AG09319 (cell line): ENCODE measurements around the gene ZDHHC14.

Experiments
- DNase-seq: peaks from one replicate; pipeline ENCODE4 v3.0.0-alpha.2; 2010; ENCODE audit warnings: low read depth; ENCODE audit errors: extremely low read depth
- TF ChIP-seq, protein P1 (sequence below): IDR thresholded peaks from 2 replicates; pipeline ENCODE4 v1.5.1; 2011; ENCODE audit warnings: low read depth, mild to moderate bottlenecking, inconsistent platforms, low read length, moderate library complexity

ZDHHC14 gene

GRCh38 chr6:157454762-157455714, 74.0 kb downstream of the ZDHHC14 start:
- DNase-seq = no peak
- TF ChIP-seq, protein P1, sequence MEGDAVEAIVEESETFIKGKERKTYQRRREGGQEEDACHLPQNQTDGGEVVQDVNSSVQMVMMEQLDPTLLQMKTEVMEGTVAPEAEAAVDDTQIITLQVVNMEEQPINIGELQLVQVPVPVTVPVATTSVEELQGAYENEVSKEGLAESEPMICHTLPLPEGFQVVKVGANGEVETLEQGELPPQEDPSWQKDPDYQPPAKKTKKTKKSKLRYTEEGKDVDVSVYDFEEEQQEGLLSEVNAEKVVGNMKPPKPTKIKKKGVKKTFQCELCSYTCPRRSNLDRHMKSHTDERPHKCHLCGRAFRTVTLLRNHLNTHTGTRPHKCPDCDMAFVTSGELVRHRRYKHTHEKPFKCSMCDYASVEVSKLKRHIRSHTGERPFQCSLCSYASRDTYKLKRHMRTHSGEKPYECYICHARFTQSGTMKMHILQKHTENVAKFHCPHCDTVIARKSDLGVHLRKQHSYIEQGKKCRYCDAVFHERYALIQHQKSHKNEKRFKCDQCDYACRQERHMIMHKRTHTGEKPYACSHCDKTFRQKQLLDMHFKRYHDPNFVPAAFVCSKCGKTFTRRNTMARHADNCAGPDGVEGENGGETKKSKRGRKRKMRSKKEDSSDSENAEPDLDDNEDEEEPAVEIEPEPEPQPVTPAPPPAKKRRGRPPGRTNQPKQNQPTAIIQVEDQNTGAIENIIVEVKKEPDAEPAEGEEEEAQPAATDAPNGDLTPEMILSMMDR = no peak

GRCh38 chr6:157455731-157456523, 74.9 kb downstream of the ZDHHC14 start:
- DNase-seq = no peak
- TF ChIP-seq, protein P1 = no peak

- TF ChIP-seq, protein P1 = no peak
- DNase-seq = no peak
Observed at GRCh38 chr6:157456524-157456829, 75.5 kb downstream of the ZDHHC14 start.

- TF ChIP-seq, protein P1 = no peak
- no peak for DNase-seq
Observed at GRCh38 chr6:157457787-157458186, 76.8 kb downstream of the ZDHHC14 start.

DNA sequence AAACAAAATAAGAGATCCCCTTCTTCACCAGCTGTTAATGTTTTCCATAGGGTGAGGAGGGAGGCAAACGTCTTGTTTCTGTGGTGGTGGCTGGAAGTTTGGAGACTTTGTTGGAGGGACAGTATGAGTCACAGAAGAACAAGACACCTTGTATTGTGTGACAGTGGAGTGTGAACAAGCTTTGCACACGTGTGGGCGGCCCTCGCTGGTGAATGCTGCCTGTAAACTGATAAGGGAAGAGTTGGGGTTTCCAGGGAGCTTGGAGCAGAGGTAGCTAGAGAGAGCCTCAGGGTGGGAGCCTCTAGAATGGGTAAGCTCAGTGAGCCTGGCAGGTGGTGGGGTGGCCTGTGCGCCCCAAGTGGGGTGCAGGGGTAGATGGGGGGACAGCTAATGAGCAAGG, 78.3 kb downstream of the ZDHHC14 start:
- no peak for DNase-seq
- TF ChIP-seq, protein P1 = no peak

GRCh38 chr6:157460182-157460999, 79.4 kb downstream of the ZDHHC14 start:
- TF ChIP-seq, protein P1 = no peak
- DNase-seq = no peak
